ENCODE data around the gene GTF2H1.
"Not testable (repeated sequence)": the region's sequence is repeated elsewhere in the genome, so short reads cannot be mapped to it uniquely, and the experiment has no call there.

GTF2H1 gene

GRCh38 chr11:18320617-18321016, 1.8 kb upstream of the GTF2H1 start:
- no peak for FAIRE-seq

- FAIRE-seq, result no peak
These were observed 794 bp upstream of the GTF2H1 start for GRCh38 chr11:18321578-18321968.

- FAIRE-seq, result no peak
These were observed 627 bp downstream of the GTF2H1 start for GRCh38 chr11:18322818-18323570.

DNA sequence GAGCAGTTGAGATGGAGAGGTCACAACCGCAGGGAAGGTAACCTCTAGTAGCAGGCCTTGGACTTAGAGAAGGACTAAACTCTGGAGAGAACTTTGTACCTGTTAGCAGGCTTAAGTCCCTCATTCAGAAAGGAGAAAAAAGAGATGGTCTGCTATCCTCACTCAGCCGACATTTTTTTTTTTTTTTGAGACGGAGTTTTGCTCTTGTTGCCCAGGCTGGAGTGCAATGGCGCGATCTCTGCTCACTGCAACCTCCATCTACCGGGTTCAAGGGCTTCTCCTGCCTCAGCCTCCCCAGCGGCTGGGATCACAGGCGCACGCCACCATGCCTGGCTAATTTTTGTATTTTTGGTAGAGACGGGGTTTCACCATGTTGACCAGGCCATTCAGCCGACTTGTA, 1.5 kb downstream of the GTF2H1 start:
- FAIRE-seq, result not testable (repeated sequence)

GRCh38 chr11:18324381-18324780, 2.0 kb downstream of the GTF2H1 start:
- FAIRE-seq, result no peak

GRCh38 chr11:18329196-18329870, 7.0 kb downstream of the GTF2H1 start:
- no peak for FAIRE-seq

DNA sequence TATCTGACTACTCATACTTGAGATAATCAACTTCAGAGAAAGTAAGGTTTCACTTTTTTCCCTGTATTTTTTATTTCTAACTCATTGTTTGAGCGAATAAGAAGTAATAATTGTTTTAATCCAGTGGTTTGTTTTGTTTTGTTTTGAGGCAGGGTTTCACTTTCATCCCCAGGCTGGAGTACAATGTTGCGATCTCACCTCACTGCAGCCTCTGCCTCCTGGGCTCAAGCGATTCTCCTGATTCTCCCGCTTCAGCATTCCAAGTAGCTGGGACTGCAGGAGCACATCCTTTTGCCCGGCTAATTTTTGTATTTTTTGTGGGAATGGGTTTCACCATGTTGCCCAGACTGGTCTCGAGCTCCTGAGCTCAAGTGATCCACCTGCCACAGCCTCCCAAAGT, 8.6 kb downstream of the GTF2H1 start:
- no peak for FAIRE-seq

DNA sequence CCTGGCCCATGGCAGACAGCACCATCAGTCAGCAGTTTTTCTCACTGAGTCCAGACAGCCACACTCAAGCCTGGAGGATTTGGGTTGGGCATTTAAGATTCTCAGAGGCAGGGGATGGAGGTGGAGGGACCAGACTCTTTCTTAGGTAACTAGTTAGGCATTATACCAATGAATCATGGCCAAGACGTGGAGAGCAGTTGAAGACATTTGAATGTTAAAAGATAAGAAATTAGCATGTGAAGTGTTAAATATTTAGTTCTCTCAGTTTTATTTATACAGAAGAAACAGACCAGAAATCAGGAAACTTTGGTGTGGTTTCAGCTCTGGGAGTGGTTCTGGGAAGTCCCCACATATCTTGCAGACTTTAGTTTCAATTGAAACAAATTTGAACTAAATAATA, 9.9 kb downstream of the GTF2H1 start:
- FAIRE-seq, result no peak

DNA sequence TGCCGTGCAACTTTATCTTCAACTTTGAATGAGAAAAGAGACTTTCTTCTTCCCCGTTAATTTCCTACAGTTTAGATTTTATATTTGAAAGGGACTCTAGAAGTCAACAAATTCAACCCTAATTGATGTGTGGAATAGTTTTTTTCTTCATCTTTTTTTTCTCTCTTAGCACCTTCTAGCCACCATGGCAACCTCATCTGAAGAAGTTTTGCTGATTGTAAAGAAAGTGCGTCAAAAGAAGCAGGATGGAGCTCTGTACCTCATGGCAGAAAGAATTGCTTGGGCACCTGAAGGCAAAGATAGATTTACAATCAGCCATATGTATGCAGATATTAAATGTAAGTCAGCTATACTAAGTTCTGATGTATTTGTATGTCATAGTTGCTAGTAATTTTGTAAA, 10.5 kb downstream of the GTF2H1 start:
- no peak for FAIRE-seq

DNA sequence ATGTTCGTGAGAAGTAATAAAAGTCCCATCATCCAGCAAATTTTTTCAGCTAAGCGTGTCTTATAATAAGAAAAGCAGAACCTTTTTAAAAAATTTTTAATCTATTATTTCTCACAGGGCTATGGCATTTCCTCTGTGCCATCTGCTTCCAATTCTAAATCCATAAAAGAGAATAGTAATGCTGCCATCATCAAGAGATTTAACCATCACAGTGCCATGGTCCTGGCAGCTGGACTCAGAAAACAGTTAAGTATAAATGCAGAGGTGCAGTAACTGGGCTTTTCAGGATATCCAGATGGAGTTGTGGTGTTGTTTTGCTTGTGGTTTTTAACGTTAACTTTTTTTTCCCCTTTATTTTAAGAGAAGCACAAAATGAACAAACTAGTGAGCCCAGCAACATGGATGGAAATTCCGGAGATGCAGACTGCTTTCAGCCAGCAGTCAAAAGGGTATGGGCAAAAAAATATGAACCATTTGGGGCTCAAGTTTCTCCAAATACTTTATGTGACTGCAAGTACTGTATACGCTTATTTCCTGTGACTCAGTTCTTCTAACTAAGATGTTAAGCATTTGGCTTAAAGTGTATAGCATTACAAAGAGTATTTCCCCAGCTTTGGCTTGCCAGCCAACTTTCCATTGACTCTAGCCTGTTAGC, 25.2 kb downstream of the GTF2H1 start:
- FAIRE-seq, result no peak

DNA sequence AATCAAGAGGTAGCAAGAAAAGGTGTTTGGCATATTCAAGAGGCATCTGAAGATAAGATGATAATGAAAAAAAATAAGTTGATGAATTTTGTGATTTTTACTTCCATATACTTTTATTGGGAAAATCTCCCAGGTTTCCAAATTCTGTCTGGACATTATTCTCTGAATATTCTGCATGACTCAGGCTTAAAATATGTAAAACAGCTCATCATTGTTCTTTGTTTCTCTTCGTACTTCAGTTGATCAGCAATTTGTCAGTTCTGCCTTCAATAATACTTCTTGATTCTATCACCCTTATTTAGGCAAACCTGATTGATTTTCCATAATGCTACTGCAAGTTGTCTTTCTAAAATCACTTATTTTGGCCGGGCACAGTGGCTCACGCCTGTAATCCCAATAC, 30.2 kb downstream of the GTF2H1 start:
- no peak for FAIRE-seq

GRCh38 chr11:18358646-18359045, 36.3 kb downstream of the GTF2H1 start:
- FAIRE-seq, result no peak

GRCh38 chr11:18361154-18361553, 38.8 kb downstream of the GTF2H1 start:
- FAIRE-seq, result no peak

- no peak for FAIRE-seq
These were observed 42.2 kb downstream of the GTF2H1 start for GRCh38 chr11:18364495-18365073.

GRCh38 chr11:18365741-18366140, 43.4 kb downstream of the GTF2H1 start:
- FAIRE-seq, result no peak

DNA sequence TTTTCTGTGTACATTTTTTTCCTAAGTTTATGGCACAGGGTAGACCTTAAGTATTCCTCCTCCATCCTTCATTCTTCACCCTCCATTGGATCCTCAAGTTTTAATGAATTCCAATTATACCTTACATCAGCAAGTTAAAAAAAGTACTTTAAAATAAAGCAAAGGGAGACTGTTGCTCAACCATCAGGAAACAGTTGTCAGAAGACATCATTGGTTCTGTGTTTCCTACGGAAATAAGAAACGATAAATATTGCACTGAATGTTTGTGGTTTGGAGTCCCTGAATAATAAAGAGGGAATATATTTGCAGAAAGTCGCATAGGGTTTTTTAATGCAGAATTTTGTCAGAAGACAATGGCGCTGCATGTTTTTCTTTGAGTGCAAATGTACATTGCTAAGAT, 43.9 kb downstream of the GTF2H1 start:
- no peak for FAIRE-seq

DNA sequence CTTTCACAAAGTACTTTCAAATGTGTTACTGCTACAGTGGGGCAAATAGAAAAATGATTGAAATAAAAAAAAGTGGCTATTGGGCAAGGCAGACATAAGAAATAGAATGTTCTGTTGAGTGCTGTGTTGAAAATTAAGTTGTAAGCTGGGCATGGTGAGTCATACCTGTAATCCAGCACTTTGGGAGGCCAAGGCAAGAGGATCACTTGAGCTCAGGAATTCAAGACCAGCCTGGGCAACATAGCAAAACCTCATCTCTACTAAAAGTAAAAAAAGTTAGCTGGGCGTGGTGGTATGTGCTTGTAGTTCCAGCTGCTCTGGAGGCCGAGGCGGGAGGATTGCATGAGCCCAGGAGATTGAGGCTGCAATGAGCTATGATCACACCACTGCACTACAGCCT, 45.1 kb downstream of the GTF2H1 start:
- no peak for FAIRE-seq

- FAIRE-seq, result no peak
These were observed 45.9 kb downstream of the GTF2H1 start for GRCh38 chr11:18368221-18368620.

- FAIRE-seq, result no peak
These were observed 47.0 kb downstream of the GTF2H1 start for GRCh38 chr11:18369398-18369797.

DNA sequence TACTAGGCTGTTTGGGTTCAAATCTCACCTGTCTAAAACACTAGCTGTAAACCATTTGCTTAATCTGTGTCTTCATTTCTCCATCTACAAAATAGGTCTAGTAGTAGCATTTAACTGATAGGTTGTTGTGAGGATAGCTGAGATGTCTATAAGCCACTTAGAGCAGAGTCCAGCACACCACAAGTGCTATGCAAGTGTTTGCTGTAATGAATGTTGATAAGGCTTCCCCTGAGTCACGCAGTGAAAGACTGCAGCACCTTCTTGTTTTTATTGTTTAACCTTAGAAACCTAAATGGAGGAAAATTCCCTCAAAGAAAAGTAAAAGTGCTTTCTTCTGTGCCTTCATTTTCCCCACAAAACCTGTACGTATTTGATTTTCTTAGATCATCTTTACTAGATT, 48.9 kb downstream of the GTF2H1 start:
- FAIRE-seq, result no peak

DNA sequence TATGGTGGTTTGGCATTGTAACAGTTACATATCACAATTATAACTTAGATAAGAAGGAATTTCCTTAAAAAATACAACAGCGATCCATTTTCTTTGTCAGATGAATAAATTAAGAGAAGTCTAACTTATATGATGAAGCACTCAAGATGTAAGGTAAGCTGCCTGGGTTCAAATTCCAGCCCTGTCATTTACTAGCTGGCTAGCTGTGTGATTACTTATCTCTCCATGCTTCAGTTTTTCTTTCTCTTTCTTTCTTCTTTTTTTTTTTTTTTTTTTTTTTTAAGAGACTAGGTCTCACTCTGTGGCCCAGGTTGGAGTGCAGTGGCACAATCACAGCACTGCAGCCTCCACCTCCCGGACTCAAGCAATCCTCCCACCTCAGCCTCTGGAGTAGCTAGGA, 49.8 kb downstream of the GTF2H1 start:
- no peak for FAIRE-seq

GRCh38 chr11:18374956-18375355, 52.6 kb downstream of the GTF2H1 start:
- no peak for FAIRE-seq

DNA sequence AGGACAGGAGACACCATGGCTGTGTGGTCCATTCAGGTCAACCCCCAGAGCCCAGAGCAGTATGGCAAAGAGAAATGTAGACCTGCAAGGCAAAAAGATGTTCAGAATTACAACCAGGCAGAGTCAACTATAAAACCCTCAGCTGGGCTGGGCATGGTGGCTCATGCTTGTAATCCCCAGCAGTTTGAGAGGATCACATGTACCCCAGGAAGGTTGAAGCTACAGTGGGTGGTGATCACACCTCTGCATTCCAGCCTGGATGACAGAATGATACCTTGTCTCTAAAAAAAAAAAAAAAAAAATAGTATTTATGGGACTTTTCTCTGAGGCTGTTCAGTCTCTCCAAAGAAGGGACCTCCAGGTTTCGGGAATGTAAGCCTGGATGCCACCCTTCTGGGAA, 53.6 kb downstream of the GTF2H1 start:
- FAIRE-seq, result no peak

- no peak for FAIRE-seq
These were observed 56.8 kb downstream of the GTF2H1 start for GRCh38 chr11:18379201-18379600.

Data from colon (tissue), 2 donors.